RWPE1 (cell line): ENCODE measurements around the gene CCL2.

Experiments
- CTCF ChIA-PET: fragments of 350-600 bp; sonication (Branson Sonifier 250); formaldehyde crosslinking; extraction: SDS; loops from one replicate; lab custom pipeline; 2021; lab: Yijun Ruan, JAX
- POLR2A ChIA-PET: fragments of 400-600 bp; formaldehyde crosslinking; extraction: SDS; loops from one replicate; lab custom pipeline; 2020; ENCODE audit warnings: antibody characterized with exemption; ENCODE audit not compliant: low non-redundant PET; lab: Yijun Ruan, JAX
- DNase-seq: peaks from one replicate; pipeline ENCODE4 v3.0.0; 2012; ENCODE audit warnings: low spot score
- H3K27ac ChIP-seq: fragments of 450-650 bp; 2 replicates; pipeline ENCODE4 v1.5.1; 2017
- CTCF ChIP-seq: fragments of 450-650 bp; conservative IDR thresholded peaks from 2 replicates; pipeline ENCODE4 v1.5.1; 2017; ENCODE audit warnings: low read depth, mild to moderate bottlenecking

CCL2 gene

GRCh38 chr17:34236281-34236892 is 18.7 kb upstream of the CCL2 start:
- no peak for DNase-seq
- no peak for TF ChIP-seq CTCF
- CTCF ChIA-PET, result no interaction called here
- POLR2A ChIA-PET, result no interaction called here
- H3K27ac ChIP-seq, result no peak overlapping the region

GRCh38 chr17:34237458-34237857 is 17.6 kb upstream of the CCL2 start:
- DNase-seq, result no peak
- POLR2A ChIA-PET, result no interaction called here
- H3K27ac ChIP-seq, result no peak overlapping the region
- CTCF ChIA-PET, result interaction anchor here (0.6 to 0.7 kb wide), 2 partner anchors 547 to 1227 kb away, joined by 3 read pairs; no protein-coding TSS in a partner anchor
- TF ChIP-seq CTCF, result no peak

GRCh38 chr17:34241062-34241461 is 14.0 kb upstream of the CCL2 start:
- CTCF ChIA-PET, result interaction anchor here (1.4 kb wide), 1 partner anchor 120 kb away, joined by 4 read pairs; no protein-coding TSS in a partner anchor
- TF ChIP-seq CTCF, result no peak
- no peak overlapping the region for H3K27ac ChIP-seq
- POLR2A ChIA-PET, result no interaction called here
- DNase-seq, result no peak

- POLR2A ChIA-PET, result no interaction called here
- no peak for DNase-seq
- no peak overlapping the region for H3K27ac ChIP-seq
- CTCF ChIA-PET, result interaction anchor here (0.6 to 0.7 kb wide), 2 partner anchors 12 to 790 kb away, joined by 5 to 10 read pairs; no protein-coding TSS in a partner anchor
- no peak for TF ChIP-seq CTCF
These were observed 12.3 kb upstream of the CCL2 start for GRCh38 chr17:34242587-34243363.

DNA sequence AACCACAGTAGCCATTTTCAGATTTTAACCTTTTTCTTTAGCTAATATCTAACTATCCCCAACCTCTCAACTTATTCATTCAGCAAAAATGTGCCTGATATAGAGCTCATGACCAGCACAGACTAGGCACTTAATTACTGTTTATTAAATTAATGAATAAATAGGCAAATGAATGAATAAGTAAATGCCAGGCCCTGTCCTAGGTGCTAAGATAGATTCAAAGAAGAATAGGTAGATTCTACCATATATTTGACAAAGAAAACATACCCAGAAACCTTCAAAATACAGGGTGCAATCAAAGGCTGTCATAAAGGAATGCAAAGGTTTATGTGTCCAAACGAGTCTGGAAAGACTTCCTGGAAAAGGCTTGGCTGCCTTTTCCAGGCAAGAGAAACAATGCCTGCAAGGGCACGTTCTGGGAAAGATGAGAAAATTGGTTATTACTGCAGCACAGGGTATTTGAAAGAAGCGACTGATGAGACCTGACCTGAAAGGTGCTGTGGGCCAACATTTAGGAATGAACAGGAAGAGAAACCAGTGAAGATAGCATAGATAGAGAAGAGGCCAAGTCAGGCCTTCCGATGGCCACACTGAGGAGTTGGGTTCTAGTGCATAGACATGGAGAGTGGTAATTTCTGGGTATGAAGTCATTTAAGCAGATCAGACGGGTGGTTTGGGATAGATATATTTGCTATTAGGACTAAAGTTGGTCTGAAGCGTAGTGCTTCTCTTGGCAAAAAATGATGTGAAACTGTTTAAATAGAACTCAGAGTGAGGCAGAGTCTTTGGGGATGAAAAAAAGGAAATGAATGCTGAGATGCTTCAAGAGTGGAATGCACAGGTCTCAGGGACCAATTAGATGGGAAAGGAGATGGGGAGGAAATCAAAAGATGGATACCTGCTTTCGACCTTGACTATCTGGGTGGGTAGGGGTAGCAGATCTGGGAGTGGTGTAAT is 11.4 kb upstream of the CCL2 start:
- no peak overlapping the region for H3K27ac ChIP-seq
- CTCF ChIA-PET, result no interaction called here

More for the DNA sequence above, 11.4 kb upstream of the CCL2 start:
- TF ChIP-seq CTCF, result no peak
- POLR2A ChIA-PET, result no interaction called here
- DNase-seq, result no peak
